ENCODE measurements around the gene MSANTD2. TPM values are rescaled to one million over a fixed set of nuclear protein-coding genes. Genes with fewer than 3 reads are reported as not detected.
A peak's percentile ranks its signal among the peaks of the same experiment; 100 is the strongest.

The MSANTD2 gene
- total and polyA plus RNA-seq, 2 donors (not counting 1 experiment from before 2014, with no cell fraction given), result 11.1 to 26.8 TPM

DNA sequence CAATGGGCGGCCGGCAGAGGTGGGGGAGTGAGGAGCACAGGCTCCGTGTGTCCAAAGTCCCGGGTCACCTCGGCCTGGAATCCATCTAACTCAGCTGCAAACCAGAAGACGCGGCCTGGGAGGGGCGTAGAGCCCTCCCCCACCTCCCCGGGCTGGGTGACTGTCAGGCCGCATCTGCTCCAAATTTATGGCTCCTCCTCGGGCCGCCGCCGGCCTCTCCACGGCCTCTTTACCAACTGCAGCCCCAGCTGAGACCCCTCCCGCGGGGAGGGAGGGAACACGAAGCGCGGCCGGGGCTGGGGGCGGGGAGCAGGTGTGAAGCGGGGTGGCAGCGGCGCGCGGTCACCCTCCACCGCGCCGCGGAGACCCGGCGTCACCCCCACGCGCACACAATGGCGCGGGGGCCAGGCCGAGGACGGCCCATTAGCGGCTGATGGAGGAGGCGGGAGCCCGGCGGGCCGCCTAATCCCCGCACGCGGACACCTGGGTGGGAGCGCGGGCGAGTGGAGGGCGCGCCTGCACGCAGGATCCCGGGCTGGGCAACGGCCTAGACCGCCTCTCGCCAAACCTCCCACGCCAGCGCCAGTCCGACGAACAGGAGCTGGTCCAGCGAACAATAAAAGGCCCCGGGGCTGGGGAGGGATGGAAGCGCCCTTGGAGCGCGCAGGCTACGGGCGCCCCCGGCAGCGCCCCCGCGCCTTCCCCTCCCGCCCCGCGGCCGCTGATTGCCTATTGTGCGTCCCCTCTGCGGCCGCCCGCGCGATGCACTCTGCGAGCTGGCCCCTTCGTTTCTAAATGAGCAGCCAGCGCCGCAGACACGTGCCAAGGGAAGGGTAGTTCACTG is 39.1 kb upstream of the MSANTD2 start:
- ATAC-seq (ENCODE audit: low read depth) (peak; percentile 42), DNase-seq (peak; percentile 44)
- H3K9me3 ChIP-seq (ENCODE audit: control extremely low read depth in 1 of 3, control insufficient read depth in 2 of 3, insufficient read depth in 1 of 3, low read length in 2 of 3), result peaks cover 0 to 4% (median 0%) of the 10 kb centered on the region in 3 donors
- H4K20me1 ChIP-seq (ENCODE audit: control insufficient read depth, insufficient read depth, low read length, poor library complexity, severe bottlenecking), result no peaks in the 10 kb centered on the region
- H3K4me3 Mint-ChIP-seq, result peak overlapping the region; percentile 59
- H3K9me3 Mint-ChIP-seq (ENCODE audit: insufficient read depth), result no peaks in the 10 kb centered on the region
- peaks cover 24 to 35% of the 10 kb centered on the region in 2 donors for H3K4me1 ChIP-seq (ENCODE audit: control insufficient read depth in 2 of 2, insufficient read depth in 2 of 2, low read length in 2 of 2)
- POLR2A ChIA-PET, result interaction anchor here (1.3 kb wide), 1 partner anchor 39 kb away, joined by 3 read pairs; the partner anchor contains the start of gene MSANTD2
- CTCF ChIA-PET, result interaction anchor here (1.3 to 10.0 kb wide), 7 partner anchors 27 to 197 kb away, joined by 3 to 155 read pairs (median 6); partner anchors contain the start of genes SIAE and SPA17
- WGBS (ENCODE audit: insufficient coverage), result 2% methylated on average over 82 of the region's 87 CpGs
- intact Hi-C loops (cut with micrococcal nuclease), result loop anchor here (5.0 kb wide), 2 partner anchors 38 to 422 kb away; no protein-coding TSS in a partner anchor
- H3K36me3 ChIP-seq (replicated peaks in 1 of 2; ENCODE audit: control extremely low read depth in 1 of 2, control insufficient read depth in 1 of 2, extremely low read depth in 1 of 2, insufficient read depth in 2 of 2, low read length in 1 of 2), result no peaks in the 10 kb centered on the region
- peaks cover 61% of the 10 kb centered on the region for H3K27me3 Mint-ChIP-seq
- H3K27ac ChIP-seq (ENCODE audit: low read length in 2 of 2), result no peak overlapping the region
- H3K27ac Mint-ChIP-seq, result no peak overlapping the region
- peak overlapping the region in 3 of 5 experiments; percentile 39 to 57 (median 41) for H3K4me3 ChIP-seq (ENCODE audit: control extremely low read depth in 1 of 5, extremely low read depth in 1 of 5, insufficient read depth in 1 of 5, low read depth in 2 of 5, low read length in 4 of 5)
- no peaks in the 10 kb centered on the region for H3K79me2 ChIP-seq (ENCODE audit: control insufficient read depth, insufficient read depth, low read length)
- peaks cover 18% of the 10 kb centered on the region for H3K4me1 Mint-ChIP-seq
- H3K27me3 ChIP-seq (replicated peaks in 1 of 4; ENCODE audit: control extremely low read depth in 1 of 4, control insufficient read depth in 3 of 4, insufficient read depth in 4 of 4, low read length in 3 of 4), result peaks cover 0 to 71% (median 57%) of the 10 kb centered on the region in 4 experiments
- H2AFZ ChIP-seq (ENCODE audit: insufficient read depth, low read depth, low read length, poor library complexity, severe bottlenecking), result peak overlapping the region; percentile 64
- peak overlapping the region; percentile 52 for H3K9ac ChIP-seq (ENCODE audit: low read length)
- TF ChIP-seq CTCF (IDR thresholded peaks at IDR 0.05) (no peak), EZH2 (IDR thresholded peaks at IDR 0.05; ENCODE audit: borderline replicate concordance, insufficient read depth, low read depth, low read length, poor library complexity, severe bottlenecking) (no peak)
- peak overlapping the region; percentile 89 for H3K4me2 ChIP-seq (replicated peaks; ENCODE audit: low read depth, low read length, poor library complexity, severe bottlenecking)

Data from B cell (primary cell).